ENCODE measurements around the gene JPH3.
"Not testable (repeated sequence)": the region's sequence is repeated elsewhere in the genome, so short reads cannot be mapped to it uniquely, and the experiment has no call there.

Gene JPH3

DNA sequence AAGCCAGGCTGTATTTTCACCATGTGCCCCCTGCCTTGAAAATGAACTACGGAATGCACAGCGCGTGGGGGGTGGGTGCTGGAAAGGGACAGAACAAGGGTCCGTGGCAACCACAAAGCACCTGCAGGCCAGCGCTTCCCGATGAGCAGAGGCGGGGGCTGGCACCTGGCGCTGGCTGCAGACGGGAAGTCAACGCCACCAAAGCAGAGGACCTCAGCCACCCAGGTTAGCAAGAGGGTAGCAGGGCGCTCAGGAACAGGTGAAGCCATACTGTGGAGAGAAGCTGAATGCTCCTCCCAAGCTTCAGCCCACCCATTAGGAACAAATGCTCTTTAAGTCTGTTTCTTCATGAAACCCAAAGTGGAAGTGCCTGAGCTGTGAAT is 98.8 kb downstream of the JPH3 start:
- DNase-seq: no peak

DNA sequence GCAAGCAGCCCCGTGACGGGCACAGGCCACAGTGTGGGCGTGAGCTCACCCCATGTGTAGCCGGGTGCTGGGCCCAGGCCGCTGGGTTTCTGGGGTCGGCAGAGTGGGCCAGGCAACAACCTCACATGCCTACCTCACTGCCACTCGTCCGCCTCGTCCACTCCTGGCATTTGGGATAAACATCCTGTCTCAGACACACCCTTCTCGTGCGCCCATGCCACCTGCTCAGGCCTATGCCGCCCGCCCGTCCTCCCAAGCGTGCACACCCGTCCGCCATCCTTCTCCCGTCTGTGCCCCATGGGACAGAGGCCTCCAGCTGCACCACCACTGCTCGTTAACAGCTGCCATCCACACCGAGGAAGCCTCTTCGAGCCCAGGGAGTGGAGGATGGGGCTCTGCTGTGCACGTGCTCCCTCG is 99.2 kb downstream of the JPH3 start:
- DNase-seq: no peak

DNA sequence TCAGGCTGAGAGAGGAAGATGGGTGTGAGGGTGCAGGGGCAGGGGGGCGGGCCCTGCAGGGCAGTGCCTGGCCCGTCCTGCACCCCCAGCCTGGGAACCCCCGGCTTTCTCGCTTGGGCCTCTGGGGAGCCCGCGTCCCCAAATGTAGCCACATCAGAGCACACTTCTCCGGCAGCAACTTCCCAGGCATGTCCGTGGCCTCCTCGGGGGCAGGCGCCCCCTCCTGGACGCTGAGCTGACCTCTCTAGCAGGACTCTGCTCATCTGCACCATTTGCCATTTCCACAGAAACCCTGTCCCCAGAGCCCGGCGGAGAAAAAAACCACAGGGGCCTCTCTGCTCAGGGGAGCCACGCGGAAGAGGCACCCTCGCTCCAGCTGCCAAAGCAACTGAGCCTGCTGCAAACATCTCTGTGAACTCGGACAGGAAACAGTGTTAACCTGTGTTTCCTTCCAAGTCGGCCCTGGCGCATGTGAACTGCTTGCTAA is 100.1 kb downstream of the JPH3 start:
- DNase-seq: peak; percentile 90

DNA sequence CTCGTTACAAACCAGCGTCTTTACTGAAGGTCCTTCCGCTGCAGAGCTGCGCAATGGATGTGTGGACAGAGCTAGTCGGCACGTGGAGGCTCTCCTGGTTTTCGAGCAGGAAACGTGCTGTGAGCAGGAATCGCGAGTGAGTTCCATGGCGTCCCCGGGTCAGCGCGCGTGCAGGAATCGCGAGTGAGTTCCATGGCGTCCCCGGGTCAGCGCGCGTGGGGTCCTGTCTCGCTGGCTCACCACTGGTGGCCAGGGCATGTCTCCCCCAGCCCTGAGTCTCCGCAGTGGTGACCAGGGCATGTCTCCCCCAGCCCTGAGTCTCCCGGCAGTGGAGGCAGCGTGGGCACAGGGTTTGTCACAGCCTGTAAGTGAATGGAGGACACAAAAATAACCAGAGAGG is 100.8 kb downstream of the JPH3 start:
- DNase-seq: peak; percentile 18

DNA sequence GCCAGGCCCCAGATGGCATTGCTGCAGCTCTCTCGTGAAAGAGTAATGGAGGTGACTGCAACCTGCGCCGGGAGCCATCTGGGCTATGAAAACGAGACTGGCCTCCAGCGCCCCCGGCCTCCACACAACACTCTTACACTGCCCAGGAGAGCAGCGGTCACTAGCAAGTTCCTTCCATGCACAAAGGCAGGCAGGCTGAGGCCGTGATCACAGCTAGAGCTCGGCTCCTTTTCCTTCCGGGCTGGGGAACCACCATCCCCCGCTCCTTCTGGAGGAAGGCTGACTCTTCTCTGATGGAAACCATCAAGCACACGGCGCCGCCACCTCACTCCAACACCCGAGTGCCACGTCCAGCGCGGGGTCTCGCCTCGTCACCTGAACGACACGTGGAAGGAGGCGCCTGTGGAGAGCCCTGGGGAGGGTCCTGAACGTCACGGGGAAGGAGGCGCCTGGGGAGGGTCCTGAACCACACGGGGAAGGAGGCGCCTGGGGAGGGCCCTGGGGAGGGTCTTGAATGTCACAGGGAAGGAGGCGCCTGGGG is 101.6 kb downstream of the JPH3 start:
- DNase-seq: no peak

DNA sequence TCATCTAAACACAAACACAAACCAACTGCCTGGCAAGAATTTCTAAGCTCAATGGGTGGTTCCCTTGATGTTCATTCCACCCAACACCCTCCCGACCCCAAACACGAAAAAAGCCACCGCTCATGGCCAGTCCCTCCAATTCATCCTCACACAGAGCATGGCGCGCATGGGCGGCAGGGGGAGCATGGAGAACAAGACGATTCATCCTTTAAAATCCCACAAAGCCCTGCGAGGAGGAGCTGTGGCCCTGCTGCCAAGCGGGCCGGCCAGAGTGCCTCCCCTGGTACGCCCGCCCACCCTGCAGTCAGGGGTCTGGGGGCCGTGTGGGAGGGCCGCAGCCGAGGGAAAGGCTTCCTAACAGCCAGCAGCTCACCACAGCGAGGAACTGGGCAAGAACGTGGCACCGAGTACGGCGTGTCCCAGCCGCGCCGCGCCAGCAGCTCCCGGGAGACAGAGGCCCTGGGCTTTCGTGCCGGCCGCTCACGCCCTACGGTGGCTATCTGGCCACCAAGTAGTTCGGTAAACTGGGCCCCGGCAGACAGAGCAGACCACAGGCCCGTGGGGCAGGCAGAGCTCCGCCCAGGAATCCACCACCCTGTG is 102.5 kb downstream of the JPH3 start:
- DNase-seq: no peak

DNA sequence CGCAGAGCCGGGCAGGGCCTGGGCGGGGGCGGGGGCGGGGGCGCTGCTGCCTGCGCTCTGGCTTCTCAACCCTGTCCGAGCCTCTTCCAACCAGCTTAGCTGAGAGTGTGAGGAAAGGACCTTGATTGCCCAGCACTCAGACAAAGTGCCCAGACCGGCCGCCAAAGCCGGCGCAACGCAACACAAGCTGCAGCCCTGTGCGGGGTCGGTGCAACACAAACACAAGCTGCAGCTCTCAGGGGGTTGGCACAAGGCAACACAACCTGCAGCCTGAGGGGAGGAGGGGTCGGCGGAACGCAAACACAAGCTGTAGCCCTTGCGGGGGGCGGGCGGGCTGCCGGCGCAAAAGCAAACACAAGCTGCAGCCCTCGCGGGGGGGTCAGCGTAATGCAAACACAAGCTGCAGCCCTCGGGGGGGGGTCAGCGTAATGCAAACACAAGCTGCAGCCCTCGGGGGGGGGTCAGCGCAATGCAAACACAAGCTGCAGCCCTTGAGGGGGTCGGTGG is 103.5 kb downstream of the JPH3 start:
- no peak for DNase-seq

DNA sequence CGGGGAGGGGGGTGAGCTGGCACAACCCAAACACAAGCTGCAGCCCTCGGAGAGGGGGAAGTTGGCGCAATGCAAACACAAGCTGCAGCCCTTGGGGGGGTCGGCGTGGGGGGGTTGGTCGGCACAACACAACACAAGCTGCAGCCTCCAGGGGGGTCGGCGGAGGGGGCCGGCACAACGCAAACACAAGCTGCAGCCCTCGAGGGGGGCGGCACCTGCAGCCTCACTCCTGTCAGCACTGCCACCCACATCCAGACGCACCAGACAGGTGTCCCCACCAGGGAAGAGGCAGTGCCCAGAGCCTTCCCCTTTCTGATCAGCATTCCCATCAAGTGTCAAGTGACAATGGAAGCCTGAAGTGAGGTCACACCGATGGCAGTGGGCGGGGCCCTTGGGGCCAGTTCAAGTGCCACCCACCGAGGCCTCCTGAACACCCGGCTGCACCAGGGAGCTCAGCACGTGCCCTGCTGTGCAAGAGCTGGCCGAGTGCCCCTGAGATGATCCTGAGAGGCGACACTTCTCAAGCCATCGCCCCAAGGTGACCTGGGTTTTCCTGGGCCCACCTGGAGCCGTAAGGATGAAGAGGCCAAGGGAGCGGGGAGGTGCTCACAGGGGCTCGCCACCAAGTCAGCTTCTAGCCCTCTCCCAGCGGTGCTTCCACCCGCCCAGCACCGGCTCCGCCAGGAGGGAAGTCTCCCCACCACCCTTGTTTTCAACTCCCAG is 104.1 kb downstream of the JPH3 start:
- no peak for DNase-seq

DNA sequence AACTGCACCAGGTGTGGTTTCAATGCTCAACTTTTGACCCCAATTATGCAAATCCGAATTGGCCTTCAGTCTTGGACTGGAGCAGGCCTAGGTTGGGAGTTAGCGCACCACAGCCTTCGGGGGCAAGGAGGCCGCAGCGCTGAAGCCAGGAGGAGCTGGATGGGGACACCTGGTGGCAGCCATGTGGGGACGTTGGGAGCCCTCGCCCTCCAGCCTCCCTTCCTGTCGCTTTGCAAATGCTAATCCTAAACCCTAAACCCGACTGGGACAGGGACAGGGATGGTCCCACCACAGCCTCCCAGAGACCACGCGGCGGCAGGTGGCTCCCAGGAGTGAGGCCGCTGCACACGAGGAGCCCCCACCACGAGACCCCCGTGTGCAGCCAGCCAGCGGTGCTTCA is 104.8 kb downstream of the JPH3 start:
- no peak for DNase-seq

DNA sequence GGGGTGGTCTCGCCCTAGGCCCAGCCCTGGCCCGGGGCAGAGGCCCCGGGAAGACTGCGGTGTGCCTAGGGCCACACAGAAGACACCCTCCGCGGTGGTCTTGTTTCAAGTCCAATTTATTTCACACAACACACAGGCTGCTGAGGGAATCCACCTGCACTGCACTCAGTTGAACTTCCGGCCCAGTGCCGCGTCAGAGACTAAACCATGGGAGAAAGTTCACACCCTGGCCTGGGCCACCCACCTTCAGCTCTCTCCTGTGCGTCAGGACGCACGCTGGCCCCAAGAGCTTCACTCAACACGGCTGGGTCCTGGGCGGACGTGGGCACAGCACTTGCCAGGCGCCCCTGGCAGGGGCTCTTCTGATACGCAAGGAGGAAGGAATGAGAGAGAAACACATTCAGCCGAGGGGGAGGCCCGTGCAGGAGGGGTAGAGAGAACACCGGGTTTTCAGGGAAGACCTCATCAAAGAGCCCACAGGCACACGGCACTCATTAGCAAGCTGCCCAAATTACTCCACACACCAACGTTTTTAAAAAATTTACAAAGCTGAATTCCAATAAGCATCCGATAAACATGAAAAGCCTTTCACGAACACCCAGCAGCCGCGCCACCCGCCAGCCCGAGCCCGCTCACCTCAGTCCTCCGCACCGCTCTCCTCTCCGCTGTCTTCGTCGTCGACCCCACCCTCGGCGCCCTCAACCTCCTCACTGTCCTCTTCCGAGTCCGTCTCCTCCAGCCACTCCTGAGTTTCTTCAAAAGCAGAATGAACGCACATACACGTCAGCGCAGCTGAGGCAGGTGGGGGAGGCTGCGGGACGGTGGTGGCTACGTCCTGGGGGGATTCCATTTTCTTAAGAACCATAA is 105.6 kb downstream of the JPH3 start:
- DNase-seq: no peak

DNA sequence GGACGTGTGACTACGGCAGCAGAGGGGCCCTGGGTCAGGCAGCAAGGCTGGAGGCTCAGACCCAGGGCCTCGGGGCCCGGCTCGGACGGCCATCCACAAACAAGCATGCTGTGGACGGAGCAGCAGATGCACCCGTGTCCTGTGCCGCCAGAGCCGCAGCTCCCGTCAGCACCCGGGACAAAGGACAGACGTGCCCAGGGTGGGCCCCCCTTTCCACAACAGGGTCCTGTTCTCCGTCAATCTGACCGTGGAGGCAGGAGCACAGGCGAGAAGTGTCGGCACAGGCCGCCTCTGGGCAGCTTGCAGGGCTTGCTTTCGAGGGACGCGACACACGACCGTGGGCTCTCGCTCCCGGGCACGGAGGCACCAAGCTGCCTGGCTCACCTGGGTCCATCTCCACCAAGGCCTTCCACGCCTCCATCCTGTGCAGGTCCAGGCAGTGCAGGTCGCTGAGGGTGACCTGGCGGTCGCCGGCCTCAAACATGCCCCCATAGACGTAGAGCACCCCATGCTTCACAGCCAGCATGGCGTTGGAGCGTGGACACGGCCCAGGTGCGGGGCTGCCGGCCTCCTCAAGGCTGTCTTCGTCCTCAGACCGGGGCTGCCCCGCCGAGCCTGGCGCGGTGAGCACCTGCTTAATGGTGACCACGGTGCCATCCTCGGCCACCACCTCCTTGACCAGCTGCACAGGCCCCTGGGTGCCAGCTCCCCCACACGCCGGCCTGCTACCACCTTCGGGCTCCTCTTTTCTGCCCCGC is 106.8 kb downstream of the JPH3 start:
- DNase-seq: no peak

DNA sequence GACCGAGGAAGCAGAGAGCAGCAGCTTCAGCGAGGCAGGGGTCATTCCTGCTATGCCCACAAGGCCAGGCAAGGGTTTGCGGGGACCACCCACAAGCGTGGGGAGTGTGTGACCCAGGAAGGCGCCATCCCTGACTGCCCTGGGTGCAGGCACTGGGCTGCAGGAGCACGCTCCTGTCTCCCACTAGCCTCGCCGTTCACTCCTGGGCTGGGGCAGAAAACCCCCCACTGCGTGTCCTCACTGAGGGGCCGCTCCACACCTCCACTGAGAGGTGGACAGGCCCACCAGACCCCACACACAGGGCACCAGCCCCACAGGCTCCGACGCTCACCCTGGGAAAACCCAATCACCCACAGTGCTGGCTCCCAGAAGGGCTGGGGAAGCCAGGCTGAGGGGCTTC is 107.4 kb downstream of the JPH3 start:
- no peak for DNase-seq

DNA sequence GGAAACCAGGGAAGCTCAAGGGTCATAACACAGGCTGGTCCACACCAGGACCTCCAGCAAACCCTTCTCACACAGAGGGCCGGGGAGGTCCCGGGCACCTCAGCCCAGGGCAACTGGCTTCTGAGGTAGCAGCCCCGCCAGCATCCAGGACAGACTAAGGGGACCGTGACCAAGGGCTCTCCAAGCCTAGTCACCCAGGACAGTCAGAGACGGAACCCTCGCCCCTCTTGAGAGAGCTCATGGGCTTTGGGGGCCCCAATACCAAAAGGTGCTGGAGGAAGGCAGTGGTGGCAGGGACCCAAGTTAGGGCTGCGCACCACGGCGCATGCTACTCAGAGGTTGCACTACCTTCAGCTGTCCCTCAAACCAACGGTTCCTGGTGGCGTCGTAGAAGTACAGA is 108.6 kb downstream of the JPH3 start:
- DNase-seq: no peak

DNA sequence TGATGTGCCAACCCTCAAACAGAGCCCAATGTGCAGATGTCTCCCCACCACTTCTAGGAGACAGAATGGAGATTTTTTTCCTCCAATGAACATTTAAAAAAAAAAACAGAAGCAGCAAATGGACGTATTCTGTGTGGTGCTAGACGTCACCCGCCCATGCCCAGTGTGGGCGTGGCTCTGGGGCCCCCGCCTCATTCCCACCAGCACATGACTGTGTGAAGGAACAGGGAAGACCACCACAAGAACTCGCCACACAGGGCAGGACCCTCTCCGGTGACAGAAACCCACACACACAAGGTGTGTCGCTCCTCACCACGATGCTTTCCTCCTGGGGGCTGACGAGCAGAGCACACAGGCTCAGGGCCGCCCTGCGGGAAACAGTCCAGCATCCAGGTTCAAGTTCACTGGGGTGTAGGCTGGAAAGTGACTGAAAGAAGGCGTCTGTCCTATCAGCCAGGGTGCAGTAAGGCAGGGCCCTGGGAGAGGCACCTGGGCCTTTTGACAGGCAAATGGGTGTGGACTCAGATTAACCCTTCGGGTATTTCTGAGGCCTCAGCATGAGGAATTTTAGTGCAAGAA is 110.0 kb downstream of the JPH3 start:
- no peak for DNase-seq

DNA sequence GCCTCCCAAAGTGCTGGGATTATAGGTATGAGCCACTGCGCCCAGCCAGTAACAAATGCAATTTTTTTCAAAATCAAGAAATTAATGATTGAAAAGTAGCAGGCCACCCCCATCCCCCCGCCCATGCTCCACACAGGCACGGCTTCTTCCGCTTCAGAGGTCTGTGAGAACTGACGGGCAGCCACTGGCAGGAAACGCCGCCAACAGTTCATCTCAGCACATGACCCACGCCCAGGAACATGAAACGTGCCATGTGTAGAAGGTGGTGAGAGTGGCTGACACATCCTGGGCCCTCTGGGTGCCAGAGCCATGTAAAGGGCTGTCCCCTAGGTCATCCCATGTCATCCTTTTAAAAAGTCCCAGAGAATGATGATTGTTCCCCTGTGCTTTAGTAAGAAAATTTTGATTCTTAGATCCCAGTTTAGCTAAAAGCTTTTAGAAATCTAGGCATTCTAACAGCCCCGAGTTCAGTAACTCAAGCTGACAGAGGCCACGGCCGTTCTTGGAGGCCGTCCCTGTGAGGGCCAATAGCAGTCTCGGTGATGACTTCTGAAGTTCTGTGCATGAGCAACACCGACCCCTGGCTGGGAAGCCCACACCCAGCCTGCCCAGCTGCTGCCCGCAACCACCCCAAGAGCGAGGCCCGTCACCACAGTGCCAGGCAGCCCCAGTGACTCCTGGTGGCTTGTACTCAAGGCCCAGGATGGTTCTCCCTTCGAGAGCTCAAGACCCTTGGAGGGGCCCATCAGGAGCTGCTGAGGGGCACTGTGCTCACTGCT is 111.3 kb downstream of the JPH3 start:
- no peak for DNase-seq

DNA sequence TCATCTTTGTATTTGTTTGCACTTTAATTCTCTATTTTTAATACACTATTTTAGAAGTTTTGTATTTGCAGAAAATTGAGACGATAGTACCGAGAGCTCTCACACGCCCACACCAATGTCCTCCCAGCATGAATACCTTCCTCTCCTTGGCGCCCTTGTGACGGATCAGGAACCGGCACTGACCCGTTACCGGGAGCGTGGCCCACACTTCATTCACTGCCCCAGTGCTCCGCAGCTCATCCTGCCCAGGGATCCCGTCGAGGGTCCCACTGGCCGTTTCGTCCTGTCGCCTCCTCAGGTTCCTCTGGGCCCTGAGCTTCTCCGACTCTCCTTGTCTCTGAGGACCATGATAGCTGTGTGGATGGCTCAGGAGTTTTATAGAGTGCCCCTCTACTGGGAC is 112.9 kb downstream of the JPH3 start:
- no peak for DNase-seq

DNA sequence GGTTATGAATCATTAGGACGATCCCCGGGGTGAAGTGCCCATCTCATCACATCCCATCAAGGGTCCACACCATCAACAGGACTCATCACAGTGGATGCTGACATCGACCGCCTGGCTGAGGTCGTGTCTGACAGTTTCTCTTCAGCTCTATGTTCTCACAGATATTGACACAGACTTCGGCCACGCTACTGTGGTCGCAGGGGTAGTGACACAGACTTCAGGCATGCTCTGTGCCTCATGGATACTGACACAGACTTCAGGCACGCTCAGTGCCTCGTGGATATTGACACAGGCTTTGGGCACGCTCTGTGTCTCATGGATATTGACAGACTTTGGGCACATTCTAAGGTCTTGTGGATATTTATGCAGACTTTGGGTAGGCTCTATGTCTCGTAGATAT is 113.3 kb downstream of the JPH3 start:
- no peak for DNase-seq

DNA sequence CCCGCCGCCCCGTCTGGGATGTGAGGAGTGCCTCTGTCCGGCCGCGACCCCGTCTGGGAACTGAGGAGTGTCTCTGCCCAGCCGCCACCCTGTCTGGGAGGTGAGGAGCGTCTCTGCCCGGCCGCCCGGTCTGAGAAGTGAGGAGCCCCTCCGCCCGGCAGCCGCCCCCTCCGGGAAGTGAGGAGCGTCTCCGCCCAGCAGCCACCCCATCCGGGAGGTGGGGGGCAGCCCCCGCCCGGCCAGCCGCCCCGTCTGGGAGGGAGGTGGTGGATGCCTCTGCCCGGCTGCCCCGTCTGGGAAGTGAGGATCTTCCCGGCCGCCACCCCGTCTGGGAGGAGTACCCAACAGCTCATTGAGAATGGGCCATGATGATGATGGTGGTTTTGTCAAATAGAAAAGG is 116.5 kb downstream of the JPH3 start:
- not testable (repeated sequence) for DNase-seq

DNA sequence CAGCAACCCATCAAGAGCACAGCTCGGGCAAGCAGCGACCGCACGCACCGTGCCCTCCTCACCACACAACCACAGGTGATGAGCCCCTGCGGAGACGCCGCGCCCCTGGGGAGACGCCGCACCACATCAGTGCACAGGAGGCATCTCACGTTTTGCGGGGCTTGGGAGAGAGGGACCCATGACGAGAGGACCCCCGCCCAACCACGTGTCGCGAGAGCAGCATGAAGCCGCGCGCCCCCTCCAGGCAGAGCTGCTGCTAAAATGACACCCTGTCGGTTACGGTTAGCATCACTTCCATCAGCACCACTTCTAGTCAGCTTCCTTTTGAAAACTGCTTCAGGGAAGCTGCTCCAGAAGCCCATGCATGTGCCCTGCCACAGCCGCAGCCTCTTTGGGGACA is 118.1 kb downstream of the JPH3 start:
- DNase-seq: no peak

DNA sequence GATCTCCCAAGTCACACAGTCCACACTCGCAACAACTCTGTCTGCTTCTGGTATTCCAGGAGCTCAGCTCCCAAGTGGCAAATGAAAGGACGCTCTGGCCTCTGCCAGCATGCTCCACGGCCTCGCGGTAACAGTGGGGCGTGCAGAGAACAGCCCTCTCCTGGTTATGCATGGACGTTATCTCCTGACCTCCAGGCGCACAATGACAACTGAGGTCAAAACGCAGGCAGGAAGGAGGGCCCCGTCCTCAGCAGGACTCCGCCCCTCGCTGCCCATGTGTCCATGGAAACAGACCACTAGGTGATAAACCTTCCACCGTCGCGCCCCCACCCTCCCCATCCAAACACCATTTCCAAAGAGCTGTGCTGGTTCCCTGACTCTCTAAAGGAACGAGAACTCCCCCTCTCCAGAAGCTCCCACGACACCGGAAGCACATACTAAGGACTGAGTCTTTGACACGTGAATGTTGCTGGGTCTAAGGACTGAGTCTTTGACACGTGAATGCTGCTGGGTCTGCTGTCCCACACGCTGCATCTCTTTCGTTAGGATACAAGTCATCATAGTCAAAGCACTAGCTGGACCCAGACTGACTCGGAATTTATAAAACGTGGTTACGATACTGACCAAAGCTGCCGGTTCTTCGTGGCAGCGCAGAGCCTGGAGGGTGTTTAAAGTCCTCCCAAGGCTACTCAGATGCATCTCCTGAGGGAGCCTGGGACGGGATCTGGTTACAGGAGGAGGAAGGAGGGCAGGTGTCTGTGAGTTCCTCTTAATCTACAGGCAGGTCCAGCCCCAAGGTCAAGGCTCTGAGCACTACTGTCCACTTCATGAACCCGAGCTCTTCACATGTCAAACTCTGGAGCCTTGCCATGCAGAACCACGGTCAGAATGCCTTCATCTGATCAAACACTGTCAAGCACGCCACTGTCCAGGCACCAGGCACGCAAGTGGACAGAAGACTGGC is 119.6 kb downstream of the JPH3 start:
- no peak for DNase-seq

Data from GF-D8 (cell line).